Measurements from ENCODE around the gene TVP23B. TPM values are rescaled to one million over a fixed set of nuclear protein-coding genes. Genes with fewer than 3 reads are reported as not detected.
"Not testable (repeated sequence)": the region's sequence is repeated elsewhere in the genome, so short reads cannot be mapped to it uniquely, and the experiment has no call there.

Gene TVP23B
- 10 to 100 TPM; 36.7 to 53.7 (median 43.8) TPM for polyA plus RNA-seq (ENCODE audit: insufficient read depth in 1 of 5, insufficient read length in 5 of 5, low replicate concordance in 1 of 5)
- long read RNA-seq, donor 1, transcript TVP23B-201 (7 exons, 2,064 nt) = major isoform, 14 of 31 reads
- long read RNA-seq, donor 1, partial matches to known transcripts = 16 of 31 reads
- long read RNA-seq, donor 1, other reads (novel, unspliced or antisense) = 0 of 31 reads
- long read RNA-seq, donor 2, transcript TVP23B-201 (7 exons, 2,064 nt) = major isoform, 11 of 11 reads
- long read RNA-seq, donor 2, partial matches to known transcripts = 0 of 11 reads
- long read RNA-seq, donor 2, other reads (novel, unspliced or antisense) = 0 of 11 reads
- long read RNA-seq, donor 3, transcript TVP23B-201 (7 exons, 2,064 nt) = major isoform, 16 of 29 reads
- long read RNA-seq, donor 3, partial matches to known transcripts = 10 of 29 reads
- long read RNA-seq, donor 3, other reads (novel, unspliced or antisense) = 0 of 29 reads
- long read RNA-seq, donor 4, transcript TVP23B-201 (7 exons, 2,064 nt) = major isoform, 14 of 20 reads
- long read RNA-seq, donor 4, partial matches to known transcripts = 5 of 20 reads
- long read RNA-seq, donor 4, other reads (novel, unspliced or antisense) = 0 of 20 reads
- long read RNA-seq, donor 5, transcript TVP23B-201 (7 exons, 2,064 nt) = major isoform, 20 of 22 reads
- long read RNA-seq, donor 5, partial matches to known transcripts = 0 of 22 reads
- long read RNA-seq, donor 5, other reads (novel, unspliced or antisense) = 0 of 22 reads
- long read RNA-seq, donor 6, transcript TVP23B-201 (7 exons, 2,064 nt) = major isoform, 22 of 23 reads
- long read RNA-seq, donor 6, partial matches to known transcripts = 0 of 23 reads
- long read RNA-seq, donor 6, other reads (novel, unspliced or antisense) = 0 of 23 reads
- long read RNA-seq, donor 7, transcript TVP23B-201 (7 exons, 2,064 nt) = major isoform, 21 of 31 reads
- long read RNA-seq, donor 7, partial matches to known transcripts = 7 of 31 reads
- long read RNA-seq, donor 7, other reads (novel, unspliced or antisense) = 0 of 31 reads
- long read RNA-seq, donor 8, partial matches to known transcripts = 0 of 1 reads
- long read RNA-seq, donor 8, other reads (novel, unspliced or antisense) = 0 of 1 reads

DNA sequence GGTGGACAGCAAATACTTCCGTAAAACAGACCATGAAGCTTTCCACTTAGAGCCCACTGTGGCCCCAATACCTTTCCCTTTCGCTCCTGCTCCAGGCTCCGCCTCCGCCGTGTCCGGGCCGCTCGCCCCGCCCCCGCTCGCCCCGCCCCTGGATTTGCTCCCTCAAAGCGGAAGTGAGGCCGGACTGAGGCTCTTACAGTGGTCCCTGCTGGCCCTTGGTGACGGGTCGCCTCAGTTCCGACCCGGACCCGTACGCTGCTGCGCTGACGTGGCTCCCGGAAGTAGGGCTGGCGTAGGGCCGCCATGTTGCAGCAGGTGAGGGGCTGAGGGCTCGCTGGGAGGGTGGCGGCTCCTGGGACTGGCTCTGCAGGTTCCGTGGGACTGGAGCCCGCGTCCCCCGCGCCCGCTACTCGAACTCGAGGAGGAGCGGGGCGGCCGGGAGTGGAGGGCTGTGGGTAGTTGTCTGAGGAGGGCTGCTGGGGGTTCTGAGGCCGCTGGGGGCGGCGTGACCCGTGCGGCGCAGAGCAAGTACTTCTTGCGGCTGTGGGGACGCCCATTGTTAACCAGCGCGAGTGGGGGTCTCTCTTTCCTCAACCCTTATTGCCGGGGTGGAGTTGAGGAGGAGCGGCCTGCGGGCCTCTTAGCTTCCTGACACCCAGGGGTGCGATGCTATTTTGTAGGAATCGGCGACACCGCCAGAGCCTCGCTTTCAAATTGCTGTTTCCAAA is at the start of gene TVP23B:
TVP23B (plus strand) TSS at position 193 of the 728 bp plus-strand sequence; CDS start at position 304, 111 bp downstream.
- DNase-seq = peak; percentile 92

- not testable (repeated sequence) for DNase-seq
These were observed 48.5 kb upstream of the TVP23B start for GRCh38 chr17:18732438-18732837.

- DNase-seq = not testable (repeated sequence)
These were observed 47.6 kb upstream of the TVP23B start for GRCh38 chr17:18733350-18733749.

GRCh38 chr17:18739616-18740391 is 41.2 kb upstream of the TVP23B start:
- DNase-seq = not testable (repeated sequence)

GRCh38 chr17:18741228-18741627 is 39.8 kb upstream of the TVP23B start:
- DNase-seq = not testable (repeated sequence)

DNA sequence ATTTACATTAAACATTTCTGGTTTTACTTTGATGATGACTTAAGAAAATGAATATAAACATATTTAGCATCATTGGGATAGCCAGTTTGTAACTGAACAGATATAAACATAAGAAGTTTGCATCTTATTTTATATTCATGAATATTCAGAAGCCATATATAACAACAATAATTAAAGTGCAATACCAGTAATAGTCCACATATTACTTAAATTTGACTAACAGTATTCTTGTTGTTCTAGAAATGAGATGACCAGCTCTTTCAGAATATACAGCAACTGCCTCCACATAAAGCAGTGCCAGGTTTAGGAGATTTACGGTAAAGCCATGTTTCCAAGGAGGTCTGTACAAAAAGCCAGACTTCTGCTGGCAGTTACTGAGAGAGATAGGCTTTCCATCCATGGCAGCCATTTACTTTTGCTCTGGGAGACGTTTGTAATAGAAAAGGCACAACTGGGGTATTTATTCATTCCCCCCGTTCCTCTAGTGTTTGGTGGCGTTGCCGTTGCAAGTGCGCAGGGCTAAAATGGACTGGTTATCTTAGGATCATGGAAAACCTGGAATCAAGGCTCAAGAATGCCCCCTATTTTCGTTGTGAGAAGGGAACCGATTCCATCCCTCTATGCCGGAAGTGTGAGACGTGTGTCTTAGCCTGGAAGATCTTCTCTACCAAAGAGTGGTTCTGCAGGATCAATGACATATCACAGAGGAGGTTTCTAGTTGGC is 37.1 kb upstream of the TVP23B start, which contains the start of gene FBXW10:
FBXW10 (plus strand) TSS at position 356 of the 723 bp plus-strand sequence; CDS start at position 547, 191 bp downstream.
- DNase-seq = peak in 1 of 2 donors; percentile 16

GRCh38 chr17:18744726-18745125 is 36.3 kb upstream of the TVP23B start:
- not testable (repeated sequence) for DNase-seq

DNA sequence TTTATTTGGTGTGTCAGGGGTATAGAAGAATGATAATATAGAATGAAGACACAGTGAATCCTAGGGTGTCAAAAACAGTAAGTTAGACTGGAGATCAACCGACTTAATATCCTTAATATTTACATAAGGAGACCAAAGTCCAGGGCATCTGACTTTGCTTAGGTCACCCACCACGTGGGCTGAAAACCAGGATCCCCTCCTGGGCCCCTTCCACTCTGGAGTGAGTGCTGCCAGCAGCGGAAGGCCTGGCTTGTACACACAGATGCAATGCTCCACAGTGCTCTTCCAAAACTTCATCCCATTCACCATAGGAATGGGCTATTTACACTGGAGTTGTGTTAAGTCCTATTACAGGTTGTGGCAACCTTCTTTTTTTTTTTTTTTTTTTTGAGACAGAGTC is 34.4 kb upstream of the TVP23B start:
- not testable (repeated sequence) for DNase-seq

- DNase-seq = peak in 1 of 2 donors; percentile 2
These were observed 33.5 kb upstream of the TVP23B start for GRCh38 chr17:18747501-18747900.

DNA sequence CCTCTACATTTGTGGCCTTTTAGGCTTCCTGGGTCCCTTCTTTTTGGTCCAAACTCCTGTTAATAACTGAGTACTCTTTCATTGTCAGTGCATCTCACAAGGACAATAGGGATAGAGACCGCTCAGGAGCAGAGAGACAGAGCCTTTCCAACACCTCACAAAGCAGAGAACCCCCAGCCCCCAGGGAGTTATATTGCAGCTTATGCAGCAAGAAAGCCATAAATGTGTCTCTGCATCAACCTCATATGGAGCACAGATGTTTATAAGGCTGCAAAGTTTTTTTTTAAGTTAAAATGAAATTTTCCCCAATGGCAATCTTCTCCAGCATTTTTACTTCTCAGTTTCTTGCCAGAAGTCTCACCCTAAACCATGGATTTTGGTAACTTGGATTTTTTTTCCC is 30.7 kb upstream of the TVP23B start:
- DNase-seq = not testable (repeated sequence)

- not testable (repeated sequence) for DNase-seq
These were observed 27.1 kb upstream of the TVP23B start for GRCh38 chr17:18753829-18754409.

DNA sequence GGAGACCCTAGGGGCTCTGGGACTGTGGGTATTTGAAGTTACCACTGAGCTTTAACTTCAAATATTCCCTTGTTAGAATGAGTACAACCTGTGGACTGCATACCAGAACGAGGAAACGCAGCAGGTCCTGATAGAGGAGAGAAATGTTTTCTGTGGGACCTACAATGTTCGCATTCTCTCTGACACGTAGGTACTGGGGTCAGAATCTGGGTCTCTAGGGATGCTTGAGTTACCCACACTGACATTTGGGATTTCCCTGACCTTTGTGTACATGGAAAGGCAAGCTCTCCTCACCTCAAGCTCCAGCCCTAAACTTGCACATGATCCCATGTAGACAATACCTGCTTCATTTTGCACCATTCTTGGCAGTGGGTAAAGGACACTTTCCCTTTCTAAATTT is 25.0 kb upstream of the TVP23B start:
- not testable (repeated sequence) for DNase-seq

DNA sequence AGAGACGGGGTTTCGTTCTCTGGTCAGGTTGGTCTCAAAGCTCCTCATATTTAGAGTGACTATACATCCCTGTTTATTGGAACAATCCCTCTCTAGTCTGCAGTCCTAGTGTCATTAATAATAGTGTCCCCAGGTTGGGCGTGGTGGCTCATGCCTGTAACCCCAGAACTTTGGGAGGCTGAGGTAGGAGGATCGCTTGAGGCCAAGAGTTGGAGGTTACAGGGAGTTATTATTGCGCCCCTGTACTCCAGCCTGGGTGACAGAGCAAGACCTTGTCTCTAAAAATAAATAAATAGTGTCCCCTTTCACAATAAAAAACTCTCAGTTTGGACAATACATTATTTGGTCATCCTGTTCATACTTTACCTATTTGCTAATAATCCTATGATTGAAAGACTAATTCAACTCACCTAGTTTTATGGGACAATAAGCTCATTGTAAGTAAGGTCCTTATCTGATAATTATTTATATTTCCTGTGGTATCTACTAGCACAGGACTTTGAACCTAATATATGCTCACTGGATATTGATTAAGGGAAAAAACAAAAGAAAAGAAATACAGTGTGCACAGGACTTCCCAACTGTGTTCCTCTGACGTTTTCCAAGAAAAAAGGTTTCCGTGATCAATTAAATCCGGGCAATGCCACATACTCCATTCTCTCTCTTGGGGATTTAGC is 23.5 kb upstream of the TVP23B start:
- not testable (repeated sequence) for DNase-seq

DNA sequence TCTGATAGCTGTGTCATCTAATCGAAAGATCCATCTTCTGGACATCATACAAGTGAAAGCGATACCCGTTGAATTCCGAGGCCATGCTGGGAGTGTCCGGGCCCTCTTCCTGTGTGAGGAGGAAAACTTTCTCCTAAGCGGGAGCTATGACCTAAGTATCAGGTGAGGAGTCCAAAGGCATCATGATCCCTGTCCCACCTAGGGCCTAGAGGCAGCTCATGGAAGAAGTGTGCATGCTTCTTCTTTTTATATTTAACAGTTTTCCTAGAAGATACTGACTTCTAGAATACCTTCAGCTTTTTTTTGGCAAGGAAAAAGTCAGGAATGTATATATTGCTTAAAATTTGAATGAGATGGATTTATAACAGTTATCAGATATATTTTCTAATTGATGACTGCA is 22.6 kb upstream of the TVP23B start:
- not testable (repeated sequence) for DNase-seq

DNA sequence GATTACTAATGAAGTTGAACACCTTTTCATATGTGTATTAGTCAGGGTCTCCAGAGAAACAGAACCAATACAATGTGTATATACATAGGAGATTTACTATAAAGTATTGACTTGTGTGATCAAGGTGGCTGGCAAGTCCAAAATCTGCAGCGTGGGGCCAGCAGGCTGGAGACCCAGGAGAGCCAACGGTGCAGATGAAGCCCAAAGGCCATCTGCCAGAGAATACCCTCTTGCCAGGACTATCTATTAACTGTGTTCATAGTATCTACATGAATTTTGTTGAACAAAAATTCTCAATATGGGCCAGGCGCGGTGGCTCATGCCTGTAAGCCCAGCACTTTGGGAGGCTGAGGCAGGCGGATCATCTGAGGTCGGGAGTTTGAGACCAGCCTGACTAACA is 20.8 kb upstream of the TVP23B start:
- DNase-seq = not testable (repeated sequence)

DNA sequence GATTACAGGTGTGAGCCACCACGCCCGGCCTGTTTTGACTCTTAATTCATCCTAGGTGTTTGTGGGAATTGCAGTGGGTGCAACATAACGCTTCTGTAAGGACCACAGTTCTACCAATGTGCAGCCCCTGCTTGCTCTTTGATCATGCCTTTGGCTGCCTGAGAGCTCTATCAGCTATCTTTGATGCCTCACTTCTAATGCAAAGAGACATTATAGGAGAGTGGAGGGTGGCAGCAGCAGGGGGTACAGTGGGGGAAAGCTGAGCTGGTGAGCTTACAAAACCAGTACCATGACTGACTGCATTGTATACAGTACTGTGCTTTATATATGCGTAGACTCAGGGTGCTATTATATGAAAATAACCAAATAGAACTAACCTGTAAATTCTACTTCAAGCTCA is 10.4 kb upstream of the TVP23B start:
- not testable (repeated sequence) for DNase-seq

DNA sequence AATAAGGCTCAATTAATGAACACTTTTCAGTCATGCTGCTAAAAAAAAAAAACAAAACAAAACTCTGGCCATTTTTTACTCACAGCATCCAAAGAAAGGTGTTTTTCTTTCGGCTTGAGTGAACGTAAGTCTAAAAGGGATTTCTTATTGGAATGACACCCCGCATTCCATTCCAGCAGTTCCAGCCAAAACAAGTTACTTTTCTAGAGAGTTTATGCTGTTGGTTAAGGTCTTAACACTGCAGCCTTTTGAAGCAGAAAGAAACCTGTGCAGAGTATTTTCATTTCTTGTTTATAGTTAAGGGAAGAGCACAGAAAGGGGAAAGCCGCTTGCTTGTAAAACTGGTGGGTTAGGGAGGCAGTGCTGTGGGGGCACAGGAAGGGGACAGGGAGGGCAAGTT is 9.9 kb upstream of the TVP23B start:
- DNase-seq = not testable (repeated sequence)

DNA sequence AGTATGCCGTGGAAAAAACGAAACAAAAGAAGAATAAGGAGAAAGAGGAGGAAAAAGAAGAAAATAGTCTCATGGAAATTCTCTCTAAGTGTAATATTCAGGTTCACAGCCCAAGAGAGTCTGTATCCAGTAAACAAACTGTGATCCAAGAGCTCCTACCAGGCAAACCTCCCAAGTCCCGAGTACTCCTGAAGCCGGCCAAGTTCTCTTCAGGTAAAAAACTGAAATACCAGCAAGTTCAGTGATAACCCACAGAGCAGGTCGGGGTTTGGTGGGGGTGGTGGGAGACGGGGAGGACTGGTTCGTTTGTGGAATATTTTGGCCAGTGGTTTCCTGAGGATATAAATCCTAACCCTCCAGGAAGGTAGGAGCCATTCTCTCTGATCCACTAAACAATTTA is 8.5 kb upstream of the TVP23B start:
- DNase-seq = no peak

All from right lung (tissue), 10 donors.